GM12878 (cell line): Measurements from ENCODE around the gene ARL15. TPM values are rescaled to one million over a fixed set of nuclear protein-coding genes. Genes with fewer than 3 reads are reported as not detected.

Experiments used
- BCLAF1 ChIP-seq: fragments of 450-650 bp; IDR thresholded peaks from 2 replicates; pipeline ENCODE4 v1.6.1; 2017; ENCODE audit warnings: antibody characterized with exemption, mild to moderate bottlenecking, moderate library complexity
- EP300 ChIP-seq, 2 experiments: fragments of 150-350 bp in 1 of 2; IDR thresholded peaks; 2 replicates each; pipeline ENCODE4 v1.6.1; 2011 to 2012; ENCODE audit warnings: low read depth in 2 of 2, low read length in 2 of 2, borderline replicate concordance in 1 of 2, improper control_type of control experiment in 1 of 2, inconsistent platforms in 1 of 2; ENCODE audit not compliant: control insufficient read depth in 1 of 2
- KLF5 ChIP-seq: fragments of 450-650 bp; IDR thresholded peaks from 2 replicates; pipeline ENCODE4 v1.6.1; 2014; ENCODE audit warnings: mild to moderate bottlenecking; ENCODE audit not compliant: partially characterized antibody
- MEF2B ChIP-seq: fragments of 450-650 bp; IDR thresholded peaks from 2 replicates; pipeline ENCODE4 v1.6.1; 2018; ENCODE audit warnings: mild to moderate bottlenecking, moderate library complexity; ENCODE audit not compliant: partially characterized antibody, poor library complexity, severe bottlenecking
- REST ChIP-seq: IDR thresholded peaks from 2 replicates; pipeline ENCODE4 v1.6.1; 2012; ENCODE audit warnings: mild to moderate bottlenecking, low read depth, low read length
- TAF1 ChIP-seq: IDR thresholded peaks from 2 replicates; pipeline ENCODE4 v1.6.1; 2011; ENCODE audit warnings: mild to moderate bottlenecking, low read depth, low read length, borderline replicate concordance
- ZNF687 ChIP-seq: fragments of 450-650 bp; IDR thresholded peaks from 2 replicates; pipeline ENCODE4 v1.6.1; 2017; ENCODE audit warnings: mild to moderate bottlenecking, moderate library complexity
- polyA plus RNA-seq, 11 experiments: library from polyadenylated mRNA; depleted of rRNA in 4 of 11; unstranded in 6 of 11; stranded (reverse) in 5 of 11; fragments of >200 nt; fragmentation: Nextera tagmentation in 4 of 11; fragmentation: Illumina TruSeq in 1 of 11; extraction: Ambion mirVana in 4 of 11; extraction: Trizol in 1 of 11; gene quantifications; 1 replicate in 1 of 11; 2 replicates in 10 of 11; pipeline versions ENCODE4 v1.2.1 to v1.2.3, GENCODE V29; 2011 to 2016; ENCODE audit warnings: inconsistent platforms in 2 of 11, missing spikeins in 2 of 11, low read depth in 1 of 11
- total RNA-seq, 4 experiments: library from RNA; depleted of rRNA in 3 of 4; stranded (reverse); fragments of >200 nt in 3 of 4; fragmentation: Illumina TruSeq in 1 of 4; extraction: Trizol in 1 of 4; gene quantifications; 2 replicates each; pipeline versions ENCODE4 v1.2.1 to v1.2.3, GENCODE V29; 2013 to 2021

Gene ARL15
- total and polyA plus RNA-seq, 10 of the 15 experiments (the other 5 are each of a cell fraction or from before 2014, with no cell fraction given): 3.6 to 11.0 (median 7.7) TPM

- TF ChIP-seq REST (no peak), ZNF687 (no peak), BCLAF1 (no peak), EP300 (IDR thresholded peaks at IDR 0.05; ENCODE audit: borderline replicate concordance in 1 of 2, control insufficient read depth in 1 of 2, low read depth in 2 of 2, low read length in 2 of 2) (no peak), MEF2B (no peak), TAF1 (no peak), KLF5 (no peak)
Measured at GRCh38 chr5:54007827-54008777, 302.3 kb downstream of the ARL15 start (continued).
